Glomerular endothelial cell (primary cell): ENCODE data around the gene MYH7B. TPM values are rescaled to one million over a fixed set of nuclear protein-coding genes. Genes with fewer than 3 reads are reported as not detected.

Experiments used
- DNase-seq: peaks from one replicate; pipeline ENCODE4 v3.0.0-alpha.2; 2011; ENCODE audit warnings: low read depth, low spot score; ENCODE audit errors: extremely low read depth
- total RNA-seq: library from RNA; depleted of rRNA; stranded (reverse); fragments of >200 nt; gene quantifications from 2 replicates; pipeline ENCODE4 v1.2.3, GENCODE V29; 2015

MYH7B gene
- total RNA-seq, 1 donor from 2014 or later = not detected

DNA sequence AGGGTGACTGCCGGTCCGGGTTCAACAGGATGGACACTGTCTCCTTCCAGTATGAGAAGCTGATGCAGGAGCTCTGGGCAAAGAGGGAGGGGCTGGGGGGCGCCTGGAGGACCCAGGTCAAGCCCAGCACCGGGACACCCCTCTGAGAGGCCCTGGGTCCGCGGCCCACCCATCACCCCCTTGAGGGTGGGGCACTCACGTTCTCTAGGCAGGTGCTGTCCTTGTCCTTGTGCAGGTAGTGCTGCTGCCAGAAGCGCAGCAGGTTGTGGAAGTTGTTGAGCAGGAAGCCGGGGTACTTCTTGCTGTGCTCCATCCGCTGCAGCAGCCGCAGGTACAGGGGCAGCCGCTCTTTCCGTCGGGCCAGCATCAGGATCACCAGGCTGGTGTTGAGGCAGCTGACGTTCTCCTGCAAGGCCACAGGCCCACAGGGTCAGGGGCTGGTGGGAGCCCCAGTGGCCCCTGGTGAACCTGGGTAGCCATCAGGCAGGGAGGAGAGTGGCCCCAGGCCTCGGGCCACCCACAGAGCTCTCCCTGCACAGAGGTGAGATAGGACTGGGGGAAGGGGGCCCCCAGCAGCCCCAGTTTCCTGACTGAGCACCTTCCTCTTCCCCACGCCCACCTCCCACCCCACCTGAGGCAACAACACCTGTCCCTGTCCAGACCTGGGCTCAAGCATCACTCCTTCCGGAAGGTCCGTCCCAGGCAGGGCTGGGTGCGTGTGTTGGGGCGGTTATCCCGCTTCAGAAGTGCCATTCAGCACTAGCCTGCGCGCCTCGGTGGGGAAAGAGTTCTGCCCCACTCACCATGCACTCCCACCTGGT lies 47.8 kb downstream of the MYH7B start:
- DNase-seq = no peak

DNA sequence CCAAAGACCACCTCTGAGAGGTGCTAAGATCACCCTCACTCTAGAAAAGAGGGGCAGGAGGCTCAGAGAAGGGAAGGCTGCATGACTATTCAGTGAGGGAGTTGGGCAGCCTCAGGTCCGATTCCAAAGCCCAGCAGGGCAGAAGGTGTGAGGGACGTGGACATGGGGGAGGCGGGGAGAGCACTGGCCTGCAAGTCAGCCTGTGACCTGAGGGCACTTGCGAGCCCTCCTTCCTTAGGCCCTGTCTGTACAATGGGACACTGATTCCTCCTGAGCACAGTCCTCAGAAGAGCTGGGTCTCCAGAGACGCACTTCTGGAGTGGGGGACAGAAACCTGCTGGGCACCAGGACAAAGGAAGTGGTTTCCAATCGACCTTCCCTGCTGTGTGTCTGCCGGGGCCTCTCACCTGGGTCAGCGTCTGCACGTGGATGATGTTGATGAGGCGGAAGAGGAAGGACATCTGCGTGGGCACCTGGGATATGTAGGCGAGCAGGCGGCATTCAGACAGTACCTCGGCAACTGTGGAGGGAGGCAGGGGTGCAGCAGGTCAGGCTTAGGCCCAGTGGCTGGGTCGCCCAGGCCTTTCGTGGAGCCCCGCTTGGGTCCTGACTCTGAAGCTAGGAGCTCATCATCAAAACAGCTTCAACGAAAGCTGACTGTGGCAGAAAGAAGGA lies 48.5 kb downstream of the MYH7B start:
- no peak for DNase-seq

DNA sequence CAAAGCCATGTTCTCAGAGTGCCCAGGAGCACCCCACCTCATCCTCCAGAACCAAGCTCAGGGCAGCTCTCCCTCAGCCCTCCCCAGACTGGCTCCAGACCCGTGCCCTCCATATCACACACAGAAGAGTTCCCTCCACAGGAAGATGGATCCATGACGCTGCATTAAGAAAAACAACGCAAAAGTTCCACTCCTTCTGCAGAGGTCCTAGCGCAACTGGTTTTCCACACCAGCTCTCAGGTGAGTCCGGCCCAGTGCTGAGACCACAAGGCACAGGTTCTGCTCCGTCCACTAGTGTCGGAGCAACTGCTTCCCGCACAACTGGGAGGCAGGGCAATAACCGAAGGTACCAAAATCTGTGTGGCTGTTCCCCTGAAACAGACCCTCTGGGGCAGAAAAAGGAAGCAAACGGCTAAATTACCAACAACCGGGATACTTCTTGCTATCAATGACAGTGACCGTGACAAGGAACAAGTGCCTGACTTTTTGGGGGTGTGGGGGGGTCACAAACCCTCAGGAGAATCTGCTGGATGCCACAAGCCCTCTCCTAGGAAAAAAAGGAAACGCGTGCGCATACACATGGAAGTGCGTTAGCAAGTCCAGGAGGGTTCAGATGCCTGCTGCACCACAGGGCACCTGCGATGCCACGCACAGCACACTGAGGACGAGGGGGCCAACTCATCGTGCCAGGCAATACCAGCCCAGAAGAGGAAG lies 49.2 kb downstream of the MYH7B start:
- no peak for DNase-seq

Other genes starting within 250 kb of the MYH7B start
- gene NCOA6, start 130.2 kb upstream of the MYH7B start, total RNA-seq = 13.0 and 20.1 TPM in 2 replicates
- 3.1 and 6.2 TPM in 2 replicates for gene GGT7, start 83.0 kb upstream of the MYH7B start, total RNA-seq
- gene ACSS2, start 79.3 kb upstream of the MYH7B start, total RNA-seq = 36.5 and 51.8 TPM in 2 replicates
- gene GSS, start 62 bp upstream of the MYH7B start, total RNA-seq = 58.6 and 69.8 TPM in 2 replicates
- gene TRPC4AP, start 136.9 kb downstream of the MYH7B start, total RNA-seq = 94.3 and 104 TPM in 2 replicates
- gene EDEM2, start 191.5 kb downstream of the MYH7B start, total RNA-seq = 39.3 and 59.3 TPM in 2 replicates
- gene PROCR, start 216.2 kb downstream of the MYH7B start, total RNA-seq = 92.8 and 185 TPM in 2 replicates